Measurements from ENCODE around the gene DDX1.

DNA sequence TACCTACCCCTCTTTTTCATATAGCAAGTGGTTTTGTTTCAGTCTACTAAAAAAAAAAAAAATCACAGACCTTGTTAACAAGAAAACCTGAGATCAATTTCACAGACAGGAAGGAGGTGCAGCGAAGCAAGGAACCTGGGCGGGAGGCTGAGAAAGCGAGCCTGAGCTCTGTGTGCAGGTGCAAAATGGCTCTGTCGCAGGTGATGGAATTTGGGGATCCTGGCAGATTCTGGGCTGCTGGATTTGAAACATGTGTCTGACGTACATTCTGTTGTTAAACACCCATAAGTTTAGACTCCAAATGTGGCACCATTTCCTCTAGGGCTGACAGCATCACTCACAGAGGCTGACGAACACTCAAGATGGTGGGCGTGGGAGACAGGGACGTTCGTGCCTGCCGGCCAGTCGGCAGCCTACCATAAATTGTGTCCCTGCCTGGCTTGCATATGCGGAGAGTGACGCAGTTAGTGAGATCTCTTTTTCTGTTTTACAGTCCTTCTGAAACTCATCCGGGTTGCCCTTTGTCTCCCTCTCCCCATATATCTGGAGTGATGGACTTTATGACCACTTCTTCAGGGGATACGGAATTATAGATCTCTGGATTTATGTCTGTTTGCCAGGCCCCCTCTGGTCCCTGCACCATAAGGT is 8.8 kb upstream of the DDX1 start:
- TF ChIP-seq, protein P1, sequence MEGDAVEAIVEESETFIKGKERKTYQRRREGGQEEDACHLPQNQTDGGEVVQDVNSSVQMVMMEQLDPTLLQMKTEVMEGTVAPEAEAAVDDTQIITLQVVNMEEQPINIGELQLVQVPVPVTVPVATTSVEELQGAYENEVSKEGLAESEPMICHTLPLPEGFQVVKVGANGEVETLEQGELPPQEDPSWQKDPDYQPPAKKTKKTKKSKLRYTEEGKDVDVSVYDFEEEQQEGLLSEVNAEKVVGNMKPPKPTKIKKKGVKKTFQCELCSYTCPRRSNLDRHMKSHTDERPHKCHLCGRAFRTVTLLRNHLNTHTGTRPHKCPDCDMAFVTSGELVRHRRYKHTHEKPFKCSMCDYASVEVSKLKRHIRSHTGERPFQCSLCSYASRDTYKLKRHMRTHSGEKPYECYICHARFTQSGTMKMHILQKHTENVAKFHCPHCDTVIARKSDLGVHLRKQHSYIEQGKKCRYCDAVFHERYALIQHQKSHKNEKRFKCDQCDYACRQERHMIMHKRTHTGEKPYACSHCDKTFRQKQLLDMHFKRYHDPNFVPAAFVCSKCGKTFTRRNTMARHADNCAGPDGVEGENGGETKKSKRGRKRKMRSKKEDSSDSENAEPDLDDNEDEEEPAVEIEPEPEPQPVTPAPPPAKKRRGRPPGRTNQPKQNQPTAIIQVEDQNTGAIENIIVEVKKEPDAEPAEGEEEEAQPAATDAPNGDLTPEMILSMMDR (IDR thresholded peaks at IDR 0.05 in 2 of 3, conservative IDR thresholded peaks at IDR 0.05 in 1 of 3; ENCODE audit: control insufficient read depth in 2 of 3, extremely low read depth in 1 of 3, insufficient read depth in 1 of 3, low read depth in 3 of 3, low read length in 3 of 3) = no peak
- TF ChIP-seq MTA3 (IDR thresholded peaks at IDR 0.05; ENCODE audit: borderline replicate concordance, low read length) (no peak), POLR2AphosphoS5 (IDR thresholded peaks at IDR 0.05; ENCODE audit: low read length) (no peak), POLR2A (IDR thresholded peaks at IDR 0.05; ENCODE audit: low read depth, low read length) (no peak)
- TF ChIP-seq, protein P2, sequence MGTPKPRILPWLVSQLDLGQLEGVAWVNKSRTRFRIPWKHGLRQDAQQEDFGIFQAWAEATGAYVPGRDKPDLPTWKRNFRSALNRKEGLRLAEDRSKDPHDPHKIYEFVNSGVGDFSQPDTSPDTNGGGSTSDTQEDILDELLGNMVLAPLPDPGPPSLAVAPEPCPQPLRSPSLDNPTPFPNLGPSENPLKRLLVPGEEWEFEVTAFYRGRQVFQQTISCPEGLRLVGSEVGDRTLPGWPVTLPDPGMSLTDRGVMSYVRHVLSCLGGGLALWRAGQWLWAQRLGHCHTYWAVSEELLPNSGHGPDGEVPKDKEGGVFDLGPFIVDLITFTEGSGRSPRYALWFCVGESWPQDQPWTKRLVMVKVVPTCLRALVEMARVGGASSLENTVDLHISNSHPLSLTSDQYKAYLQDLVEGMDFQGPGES (IDR thresholded peaks at IDR 0.05) = no peak
